Measurements from ENCODE around the gene OSBPL7. TPM values are rescaled to one million over a fixed set of nuclear protein-coding genes. Genes with fewer than 3 reads are reported as not detected.

The OSBPL7 gene
- total RNA-seq, 2 donors from 2014 or later: 18.2 to 42.2 TPM

- Histone ChIP-seq H3K27ac (no peak overlapping the region), H3K9me3 (no peaks in the 10 kb centered on the region), H3K4me1 (peaks cover 36% of the 10 kb centered on the region), H3K27me3 (no peaks in the 10 kb centered on the region), H3K4me3 (no peak overlapping the region), H3K36me3 (replicated peaks in 1 of 2; ENCODE audit: insufficient read depth in 1 of 2, low read depth in 2 of 2) (peaks cover 0 to 15% of the 10 kb centered on the region in 2 donors)
- TF ChIP-seq CTCF (IDR thresholded peaks at IDR 0.05): no peak
- no peak for TF ChIP-seq POLR2A (IDR thresholded peaks at IDR 0.05)
- intact Hi-C loops (cut with DNase I): loop anchor here (10.0 kb wide), 2 partner anchors 112 to 152 kb away; partner anchors contain the start of gene TBKBP1
- WGBS, 2 donors: 87 to 92% methylated on average over 9 of the region's 9 CpGs
- ATAC-seq (no peak), DNase-seq (no peak)
These were observed 14.7 kb downstream of the OSBPL7 start for GRCh38 chr17:47806913-47807255.

- no peaks in the 10 kb centered on the region for H3K27me3 ChIP-seq
- intact Hi-C loops (cut with DNase I): loop anchor here (10.0 kb wide), 2 partner anchors 111 to 151 kb away; partner anchors contain the start of gene TBKBP1
- DNase-seq: no peak
- H3K27ac ChIP-seq: no peak overlapping the region
- ATAC-seq: no peak
- no peaks in the 10 kb centered on the region for H3K9me3 ChIP-seq
- peaks cover 29% of the 10 kb centered on the region for H3K4me1 ChIP-seq
- TF ChIP-seq POLR2A (IDR thresholded peaks at IDR 0.05) (no peak), CTCF (IDR thresholded peaks at IDR 0.05) (no peak)
- 87 to 89% methylated on average over 10 to 16 of the region's 16 CpGs for WGBS, 2 donors
- peaks cover 0 to 15% of the 10 kb centered on the region in 2 donors for H3K36me3 ChIP-seq (replicated peaks in 1 of 2; ENCODE audit: insufficient read depth in 1 of 2, low read depth in 2 of 2)
- H3K4me3 ChIP-seq: no peak overlapping the region
These were observed 15.3 kb downstream of the OSBPL7 start for GRCh38 chr17:47806026-47806912.

GRCh38 chr17:47804461-47804860, 17.1 kb downstream of the OSBPL7 start:
- H3K4me3 ChIP-seq: no peak overlapping the region
- H3K36me3 ChIP-seq (replicated peaks in 1 of 2; ENCODE audit: insufficient read depth in 1 of 2, low read depth in 2 of 2): peaks cover 0 to 15% of the 10 kb centered on the region in 2 donors
- no peaks in the 10 kb centered on the region for H3K9me3 ChIP-seq
- ATAC-seq (no peak), DNase-seq (no peak)
- H3K27ac ChIP-seq: no peak overlapping the region
- intact Hi-C loops (cut with DNase I): loop anchor here (10.0 kb wide), 2 partner anchors 110 to 150 kb away; partner anchors contain the start of gene TBKBP1
- 67 to 73% methylated on average over 3 of the region's 3 CpGs for WGBS, 2 donors
- H3K27me3 ChIP-seq: no peaks in the 10 kb centered on the region
- H3K4me1 ChIP-seq: peaks cover 11% of the 10 kb centered on the region
- no peak for TF ChIP-seq CTCF (IDR thresholded peaks at IDR 0.05)
- TF ChIP-seq POLR2A (IDR thresholded peaks at IDR 0.05): no peak

GRCh38 chr17:47803751-47804150, 17.8 kb downstream of the OSBPL7 start:
- Histone ChIP-seq H3K9me3 (no peaks in the 10 kb centered on the region), H3K27ac (no peak overlapping the region), H3K36me3 (replicated peaks in 1 of 2; ENCODE audit: insufficient read depth in 1 of 2, low read depth in 2 of 2) (peaks cover 0 to 13% of the 10 kb centered on the region in 2 donors), H3K4me1 (peaks cover 4% of the 10 kb centered on the region), H3K27me3 (no peaks in the 10 kb centered on the region), H3K4me3 (no peak overlapping the region)
- no peak for DNase-seq
- intact Hi-C loops (cut with DNase I): loop anchor here (10.0 kb wide), 2 partner anchors 109 to 149 kb away; partner anchors contain the start of gene TBKBP1
- 71 to 75% methylated on average over 6 of the region's 6 CpGs for WGBS, 2 donors
- no peak for ATAC-seq
- no peak for TF ChIP-seq CTCF (IDR thresholded peaks at IDR 0.05)
- TF ChIP-seq POLR2A (IDR thresholded peaks at IDR 0.05): no peak

All from body of pancreas (tissue), 4 donors.